Measurements from ENCODE around the gene TERF2IP.

Gene TERF2IP

GRCh38 chr16:75676909-75677308 lies 29.3 kb downstream of the TERF2IP start, which contains the start of gene CPHXL2:
CPHXL2 (minus strand) TSS chr16:75677009; CDS start chr16:75676999, 10 bp downstream.
- no peaks in the 10 kb centered on the region for H3K36me3 ChIP-seq (ENCODE audit: control insufficient read depth in 2 of 2, insufficient read depth in 1 of 2, low read length in 2 of 2)

DNA sequence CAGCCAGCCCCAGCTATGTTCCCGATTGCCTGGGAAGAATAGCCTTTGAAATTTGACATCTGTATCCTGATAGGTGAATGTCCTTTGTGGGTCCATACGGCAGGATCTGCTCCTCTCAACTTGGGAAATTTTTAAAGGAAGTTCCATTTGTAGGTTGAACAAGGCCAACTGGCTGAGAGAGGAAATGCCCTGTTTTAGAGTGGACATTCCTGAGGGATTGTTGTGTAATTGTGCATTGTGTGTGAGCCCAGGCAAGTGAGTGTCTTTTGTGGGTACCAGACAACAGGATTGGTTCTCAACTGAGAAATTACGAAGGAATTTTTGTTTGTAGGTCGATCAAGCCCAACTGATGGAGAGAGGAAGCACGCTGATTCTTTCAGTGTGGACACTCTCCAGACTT lies 31.8 kb downstream of the TERF2IP start:
- H3K9me3 ChIP-seq (ENCODE audit: control insufficient read depth, insufficient read depth, low read depth, low read length): no peaks in the 10 kb centered on the region
- no peaks in the 10 kb centered on the region for H3K4me1 ChIP-seq (ENCODE audit: control insufficient read depth, insufficient read depth, low read length)
- ChIA-PET CTCF (no interaction called here), POLR2A (no interaction called here)
- no peak overlapping the region for H3K4me3 ChIP-seq (ENCODE audit: low read depth, low read length)
- H3K36me3 ChIP-seq (ENCODE audit: control insufficient read depth in 2 of 2, insufficient read depth in 1 of 2, low read length in 2 of 2): no peaks in the 10 kb centered on the region
- no peak overlapping the region for H3K27ac ChIP-seq (ENCODE audit: extremely low read depth, low read depth, low read length)
- TF ChIP-seq ZNF792 (tag by site-specific recombination; IDR thresholded peaks at IDR 0.05) (no peak), ZNF626 (tag by site-specific recombination; IDR thresholded peaks at IDR 0.05) (no peak), GLIS2 (tag by site-specific recombination; IDR thresholded peaks at IDR 0.05) (no peak), ZNF791 (tag by site-specific recombination; IDR thresholded peaks at IDR 0.05) (no peak), GLI4 (tag by site-specific recombination; IDR thresholded peaks at IDR 0.05) (no peak), ZNF174 (tag by site-specific recombination; IDR thresholded peaks at IDR 0.05) (no peak), ZFHX2 (tag by site-specific recombination; conservative IDR thresholded peaks at IDR 0.05) (no peak), ZNF133 (tag by site-specific recombination; IDR thresholded peaks at IDR 0.05) (no peak), ZBTB1 (tag by site-specific recombination; IDR thresholded peaks at IDR 0.05) (no peak), MYNN (tag by site-specific recombination; IDR thresholded peaks at IDR 0.05; ENCODE audit: borderline replicate concordance) (no peak), HOXA7 (CRISPR knock-in tag; IDR thresholded peaks at IDR 0.05; ENCODE audit: borderline replicate concordance) (no peak), ZNF549 (tag by site-specific recombination; IDR thresholded peaks at IDR 0.05) (no peak), ZNF830 (tag by site-specific recombination; IDR thresholded peaks at IDR 0.05; ENCODE audit: low read depth) (no peak), ZNF148 (tag by site-specific recombination; IDR thresholded peaks at IDR 0.05; ENCODE audit: borderline replicate concordance) (no peak), TSHZ1 (tag by site-specific recombination; IDR thresholded peaks at IDR 0.05; ENCODE audit: borderline replicate concordance) (no peak)
- TF ChIP-seq, protein P1, sequence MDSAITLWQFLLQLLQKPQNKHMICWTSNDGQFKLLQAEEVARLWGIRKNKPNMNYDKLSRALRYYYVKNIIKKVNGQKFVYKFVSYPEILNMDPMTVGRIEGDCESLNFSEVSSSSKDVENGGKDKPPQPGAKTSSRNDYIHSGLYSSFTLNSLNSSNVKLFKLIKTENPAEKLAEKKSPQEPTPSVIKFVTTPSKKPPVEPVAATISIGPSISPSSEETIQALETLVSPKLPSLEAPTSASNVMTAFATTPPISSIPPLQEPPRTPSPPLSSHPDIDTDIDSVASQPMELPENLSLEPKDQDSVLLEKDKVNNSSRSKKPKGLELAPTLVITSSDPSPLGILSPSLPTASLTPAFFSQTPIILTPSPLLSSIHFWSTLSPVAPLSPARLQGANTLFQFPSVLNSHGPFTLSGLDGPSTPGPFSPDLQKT (IDR thresholded peaks at IDR 0.05; ENCODE audit: borderline replicate concordance, low read depth, low read length): no peak
- TF ChIP-seq, protein P2, sequence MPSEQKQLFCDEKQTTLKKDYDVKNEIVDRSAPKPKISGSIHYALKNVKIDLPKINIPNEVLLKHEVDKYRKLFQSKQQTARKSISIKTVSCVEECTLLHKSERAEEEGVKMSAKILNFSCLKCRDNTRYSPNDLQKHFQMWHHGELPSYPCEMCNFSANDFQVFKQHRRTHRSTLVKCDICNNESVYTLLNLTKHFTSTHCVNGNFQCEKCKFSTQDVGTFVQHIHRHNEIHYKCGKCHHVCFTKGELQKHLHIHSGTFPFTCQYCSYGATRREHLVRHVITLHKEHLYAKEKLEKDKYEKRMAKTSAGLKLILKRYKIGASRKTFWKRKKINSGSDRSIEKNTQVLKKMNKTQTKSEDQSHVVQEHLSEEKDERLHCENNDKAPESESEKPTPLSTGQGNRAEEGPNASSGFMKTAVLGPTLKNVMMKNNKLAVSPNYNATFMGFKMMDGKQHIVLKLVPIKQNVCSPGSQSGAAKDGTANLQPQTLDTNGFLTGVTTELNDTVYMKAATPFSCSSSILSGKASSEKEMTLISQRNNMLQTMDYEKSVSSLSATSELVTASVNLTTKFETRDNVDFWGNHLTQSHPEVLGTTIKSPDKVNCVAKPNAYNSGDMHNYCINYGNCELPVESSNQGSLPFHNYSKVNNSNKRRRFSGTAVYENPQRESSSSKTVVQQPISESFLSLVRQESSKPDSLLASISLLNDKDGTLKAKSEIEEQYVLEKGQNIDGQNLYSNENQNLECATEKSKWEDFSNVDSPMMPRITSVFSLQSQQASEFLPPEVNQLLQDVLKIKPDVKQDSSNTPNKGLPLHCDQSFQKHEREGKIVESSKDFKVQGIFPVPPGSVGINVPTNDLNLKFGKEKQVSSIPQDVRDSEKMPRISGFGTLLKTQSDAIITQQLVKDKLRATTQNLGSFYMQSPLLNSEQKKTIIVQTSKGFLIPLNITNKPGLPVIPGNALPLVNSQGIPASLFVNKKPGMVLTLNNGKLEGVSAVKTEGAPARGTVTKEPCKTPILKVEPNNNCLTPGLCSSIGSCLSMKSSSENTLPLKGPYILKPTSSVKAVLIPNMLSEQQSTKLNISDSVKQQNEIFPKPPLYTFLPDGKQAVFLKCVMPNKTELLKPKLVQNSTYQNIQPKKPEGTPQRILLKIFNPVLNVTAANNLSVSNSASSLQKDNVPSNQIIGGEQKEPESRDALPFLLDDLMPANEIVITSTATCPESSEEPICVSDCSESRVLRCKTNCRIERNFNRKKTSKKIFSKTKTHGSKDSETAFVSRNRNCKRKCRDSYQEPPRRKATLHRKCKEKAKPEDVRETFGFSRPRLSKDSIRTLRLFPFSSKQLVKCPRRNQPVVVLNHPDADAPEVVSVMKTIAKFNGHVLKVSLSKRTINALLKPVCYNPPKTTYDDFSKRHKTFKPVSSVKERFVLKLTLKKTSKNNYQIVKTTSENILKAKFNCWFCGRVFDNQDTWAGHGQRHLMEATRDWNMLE (tag by site-specific recombination; conservative IDR thresholded peaks at IDR 0.05; ENCODE audit: low read depth): no peak

More at GRCh38 chr16:75676909-75677308, 29.3 kb downstream of the TERF2IP start, which contains the start of gene CPHXL2:
- POLR2A ChIA-PET: no interaction called here
- CTCF ChIA-PET: interaction anchor here (0.6 kb wide), 1 partner anchor 32 kb away, joined by 3 read pairs; no protein-coding TSS in a partner anchor
- TF ChIP-seq ZNF10 (tag by site-specific recombination; IDR thresholded peaks at IDR 0.05) (no peak), KLF16 (tag by site-specific recombination; IDR thresholded peaks at IDR 0.05) (no peak), ZNF157 (tag by site-specific recombination; IDR thresholded peaks at IDR 0.05) (no peak), ZNF416 (tag by site-specific recombination; IDR thresholded peaks at IDR 0.05) (no peak), ZNF785 (tag by site-specific recombination; IDR thresholded peaks at IDR 0.05) (no peak), GLI2 (tag by site-specific recombination; IDR thresholded peaks at IDR 0.05; ENCODE audit: borderline replicate concordance, low read depth) (no peak)
- TF ChIP-seq, protein P3, sequence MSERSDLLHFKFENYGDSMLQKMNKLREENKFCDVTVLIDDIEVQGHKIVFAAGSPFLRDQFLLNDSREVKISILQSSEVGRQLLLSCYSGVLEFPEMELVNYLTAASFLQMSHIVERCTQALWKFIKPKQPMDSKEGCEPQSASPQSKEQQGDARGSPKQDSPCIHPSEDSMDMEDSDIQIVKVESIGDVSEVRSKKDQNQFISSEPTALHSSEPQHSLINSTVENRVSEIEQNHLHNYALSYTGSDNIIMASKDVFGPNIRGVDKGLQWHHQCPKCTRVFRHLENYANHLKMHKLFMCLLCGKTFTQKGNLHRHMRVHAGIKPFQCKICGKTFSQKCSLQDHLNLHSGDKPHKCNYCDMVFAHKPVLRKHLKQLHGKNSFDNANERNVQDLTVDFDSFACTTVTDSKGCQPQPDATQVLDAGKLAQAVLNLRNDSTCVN (tag by site-specific recombination; optimal IDR thresholded peaks at IDR 0.05): no peak
- Histone ChIP-seq H3K4me3 (ENCODE audit: low read depth, low read length) (no peak within 1 kb of the TSS), H3K27ac (ENCODE audit: extremely low read depth, low read depth, low read length) (no peak within 1 kb of the TSS), H3K9me3 (ENCODE audit: control insufficient read depth, insufficient read depth, low read depth, low read length) (no peaks in the 10 kb centered on the region), H3K4me1 (ENCODE audit: control insufficient read depth, insufficient read depth, low read length) (no peaks in the 10 kb centered on the region)

All from HEK293 (cell line).